GM12865 (cell line): ENCODE results near the gene CMTM1.
A peak's percentile ranks its signal among the peaks of the same experiment; 100 is the strongest.

ENCODE experiments used
- DNase-seq: peaks from one replicate; pipeline ENCODE4 v3.0.0; 2010; ENCODE audit warnings: low read depth
- H3K4me3 ChIP-seq: 2 replicates; pipeline ENCODE4 v1.5.1; 2011; ENCODE audit warnings: mild to moderate bottlenecking, low read depth, low read length, control low read depth
- TF ChIP-seq, protein P1 (sequence below): IDR thresholded peaks from 2 replicates; pipeline ENCODE4 v1.5.1; 2011; ENCODE audit warnings: low read length, control low read depth, low read depth, inconsistent platforms; ENCODE audit not compliant: insufficient read depth; ENCODE audit errors: missing control alignments

CMTM1 gene, protein sequence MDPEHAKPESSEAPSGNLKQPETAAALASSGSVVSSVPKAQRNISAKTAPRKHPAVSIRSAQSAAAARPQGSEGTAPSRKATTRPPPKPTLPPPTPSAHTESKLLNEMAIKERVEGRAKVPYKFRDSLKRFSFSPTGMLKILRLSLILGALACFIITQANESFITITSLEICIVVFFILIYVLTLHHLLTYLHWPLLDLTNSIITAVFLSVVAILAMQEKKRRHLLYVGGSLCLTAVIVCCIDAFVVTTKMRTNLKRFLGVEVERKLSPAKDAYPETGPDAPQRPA

DNA sequence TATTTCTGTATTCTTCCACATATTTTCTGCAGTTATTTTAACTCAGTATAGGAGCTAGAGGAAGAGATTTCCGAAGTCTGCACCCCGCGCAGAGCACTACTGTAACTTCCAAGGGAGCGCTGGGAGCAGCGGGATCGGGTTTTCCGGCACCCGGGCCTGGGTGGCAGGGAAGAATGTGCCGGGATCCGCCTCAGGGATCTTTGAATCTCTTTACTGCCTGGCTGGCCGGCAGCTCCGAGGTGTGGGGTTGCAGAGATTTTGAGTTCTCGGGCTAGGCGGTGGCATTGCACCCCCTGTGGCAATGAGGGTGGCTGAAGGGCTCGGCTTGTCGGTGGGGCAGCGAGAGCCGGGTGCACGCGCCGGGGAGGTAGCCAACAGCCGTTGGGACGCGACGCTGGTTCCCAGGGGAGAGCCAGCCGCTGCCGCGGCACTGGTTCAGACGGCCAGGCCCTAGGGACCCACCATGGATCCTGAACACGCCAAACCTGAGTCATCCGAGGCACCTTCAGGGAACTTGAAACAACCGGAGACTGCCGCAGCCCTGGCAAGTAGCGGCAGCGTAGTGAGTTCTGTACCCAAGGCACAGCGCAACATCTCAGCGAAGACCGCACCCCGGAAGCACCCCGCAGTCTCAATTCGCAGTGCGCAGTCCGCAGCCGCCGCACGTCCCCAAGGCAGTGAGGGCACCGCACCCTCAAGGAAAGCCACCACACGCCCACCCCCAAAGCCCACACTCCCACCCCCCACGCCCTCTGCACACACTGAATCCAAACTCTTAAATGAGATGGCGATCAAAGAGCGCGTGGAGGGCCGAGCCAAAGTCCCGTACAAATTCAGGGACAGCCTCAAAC lies at the start of gene CMTM1:
Gene CMTM1, plus strand, starts transcription at position 389 of the 851 bp plus-strand sequence. Its CDS starts 75 bp downstream, at position 464.
- no peak within 1 kb of the TSS for H3K4me3 ChIP-seq
- no peak for DNase-seq
- TF ChIP-seq, protein P1, sequence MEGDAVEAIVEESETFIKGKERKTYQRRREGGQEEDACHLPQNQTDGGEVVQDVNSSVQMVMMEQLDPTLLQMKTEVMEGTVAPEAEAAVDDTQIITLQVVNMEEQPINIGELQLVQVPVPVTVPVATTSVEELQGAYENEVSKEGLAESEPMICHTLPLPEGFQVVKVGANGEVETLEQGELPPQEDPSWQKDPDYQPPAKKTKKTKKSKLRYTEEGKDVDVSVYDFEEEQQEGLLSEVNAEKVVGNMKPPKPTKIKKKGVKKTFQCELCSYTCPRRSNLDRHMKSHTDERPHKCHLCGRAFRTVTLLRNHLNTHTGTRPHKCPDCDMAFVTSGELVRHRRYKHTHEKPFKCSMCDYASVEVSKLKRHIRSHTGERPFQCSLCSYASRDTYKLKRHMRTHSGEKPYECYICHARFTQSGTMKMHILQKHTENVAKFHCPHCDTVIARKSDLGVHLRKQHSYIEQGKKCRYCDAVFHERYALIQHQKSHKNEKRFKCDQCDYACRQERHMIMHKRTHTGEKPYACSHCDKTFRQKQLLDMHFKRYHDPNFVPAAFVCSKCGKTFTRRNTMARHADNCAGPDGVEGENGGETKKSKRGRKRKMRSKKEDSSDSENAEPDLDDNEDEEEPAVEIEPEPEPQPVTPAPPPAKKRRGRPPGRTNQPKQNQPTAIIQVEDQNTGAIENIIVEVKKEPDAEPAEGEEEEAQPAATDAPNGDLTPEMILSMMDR = no peak

DNA sequence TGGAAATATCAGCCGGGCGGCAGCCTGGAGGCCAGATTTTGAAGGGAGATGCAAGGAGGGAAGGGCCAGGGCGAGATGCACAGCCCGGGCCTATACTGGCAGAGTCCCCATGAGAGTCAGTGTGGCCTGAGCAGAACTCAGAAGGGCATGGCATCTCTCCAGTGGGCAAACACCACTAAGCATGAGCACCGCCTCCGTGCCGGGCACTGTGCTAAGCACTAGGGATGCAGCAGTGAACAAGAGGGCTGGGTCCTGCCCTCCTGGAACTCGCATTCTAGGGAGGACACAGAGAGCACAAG lies 49.8 kb upstream of the CMTM1 start:
- no peak for DNase-seq
- no peak overlapping the region for H3K4me3 ChIP-seq
- TF ChIP-seq, protein P1 = no peak

DNA sequence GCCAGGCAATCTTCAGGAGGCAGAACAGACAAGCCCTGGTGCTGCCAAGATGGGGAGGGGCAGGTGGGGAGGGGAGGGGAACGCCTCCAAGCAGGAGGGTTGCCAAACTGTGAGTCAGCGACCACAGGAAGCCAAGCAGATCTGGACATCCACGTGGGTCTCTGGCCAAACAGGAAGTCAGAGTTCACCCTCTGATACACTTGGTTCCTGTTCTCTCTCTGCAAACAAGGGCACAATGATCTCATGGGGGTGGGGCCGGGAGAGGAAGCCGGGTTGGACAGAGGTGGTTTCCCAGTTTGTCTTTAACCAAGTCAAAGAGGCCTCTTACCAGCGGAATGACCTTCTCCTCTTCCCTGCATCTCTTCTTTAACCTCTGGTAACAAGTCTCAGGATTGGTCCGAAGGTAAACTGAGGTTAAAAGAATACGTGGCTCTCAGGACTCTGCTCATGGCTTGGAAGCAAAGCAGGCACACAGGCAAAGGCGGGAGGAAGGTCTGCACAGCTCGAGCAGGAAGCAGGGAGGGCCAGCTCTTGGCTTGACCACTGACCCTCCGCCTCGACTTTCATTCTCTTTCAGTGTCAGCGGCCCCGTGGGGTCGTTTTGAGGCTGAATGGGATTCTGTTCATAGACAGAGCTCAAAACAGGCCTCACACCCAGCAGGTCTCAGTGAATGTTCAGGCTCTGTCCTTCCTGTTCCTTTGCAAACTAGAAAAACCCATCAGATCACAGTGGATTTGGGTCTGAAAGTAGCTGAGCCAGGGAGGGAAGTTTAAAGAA lies 49.2 kb upstream of the CMTM1 start:
- H3K4me3 ChIP-seq = peak overlapping the region; percentile 49
- TF ChIP-seq, protein P1 = no peak
- peak; percentile 98 for DNase-seq

DNA sequence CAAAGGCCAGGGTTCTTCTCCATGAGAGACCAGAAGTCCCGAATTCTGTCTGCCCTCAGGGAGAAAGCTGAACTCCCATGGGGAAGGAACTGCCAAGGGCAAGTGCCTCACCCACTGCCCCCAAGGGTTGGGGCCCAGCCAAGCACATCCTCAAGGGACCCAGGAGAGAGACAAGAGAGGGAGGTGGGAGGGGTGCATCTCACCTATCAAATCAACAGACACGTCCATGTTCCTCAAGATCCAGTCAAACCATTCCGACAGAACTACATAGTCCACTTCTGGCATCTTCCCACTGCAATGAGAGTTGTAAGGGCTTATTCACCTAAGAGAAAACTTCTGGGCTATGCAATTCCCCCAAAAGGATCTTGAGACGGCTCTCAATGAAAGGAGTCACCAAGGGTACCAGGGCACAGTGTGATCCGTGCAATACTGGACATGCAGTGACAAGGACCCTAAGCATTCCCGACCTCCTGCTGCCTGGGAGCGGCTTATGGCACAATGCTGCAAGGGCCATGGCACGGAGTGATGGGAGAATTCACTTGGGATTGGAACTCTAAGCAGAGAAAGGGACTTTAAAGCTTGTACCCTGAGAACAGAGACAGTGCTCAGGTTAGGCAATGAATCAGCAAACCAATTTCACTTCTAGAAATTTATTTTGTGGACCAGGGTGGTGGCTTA lies 48.5 kb upstream of the CMTM1 start:
- H3K4me3 ChIP-seq = peak overlapping the region; percentile 49
- DNase-seq = no peak
- TF ChIP-seq, protein P1 = no peak

DNA sequence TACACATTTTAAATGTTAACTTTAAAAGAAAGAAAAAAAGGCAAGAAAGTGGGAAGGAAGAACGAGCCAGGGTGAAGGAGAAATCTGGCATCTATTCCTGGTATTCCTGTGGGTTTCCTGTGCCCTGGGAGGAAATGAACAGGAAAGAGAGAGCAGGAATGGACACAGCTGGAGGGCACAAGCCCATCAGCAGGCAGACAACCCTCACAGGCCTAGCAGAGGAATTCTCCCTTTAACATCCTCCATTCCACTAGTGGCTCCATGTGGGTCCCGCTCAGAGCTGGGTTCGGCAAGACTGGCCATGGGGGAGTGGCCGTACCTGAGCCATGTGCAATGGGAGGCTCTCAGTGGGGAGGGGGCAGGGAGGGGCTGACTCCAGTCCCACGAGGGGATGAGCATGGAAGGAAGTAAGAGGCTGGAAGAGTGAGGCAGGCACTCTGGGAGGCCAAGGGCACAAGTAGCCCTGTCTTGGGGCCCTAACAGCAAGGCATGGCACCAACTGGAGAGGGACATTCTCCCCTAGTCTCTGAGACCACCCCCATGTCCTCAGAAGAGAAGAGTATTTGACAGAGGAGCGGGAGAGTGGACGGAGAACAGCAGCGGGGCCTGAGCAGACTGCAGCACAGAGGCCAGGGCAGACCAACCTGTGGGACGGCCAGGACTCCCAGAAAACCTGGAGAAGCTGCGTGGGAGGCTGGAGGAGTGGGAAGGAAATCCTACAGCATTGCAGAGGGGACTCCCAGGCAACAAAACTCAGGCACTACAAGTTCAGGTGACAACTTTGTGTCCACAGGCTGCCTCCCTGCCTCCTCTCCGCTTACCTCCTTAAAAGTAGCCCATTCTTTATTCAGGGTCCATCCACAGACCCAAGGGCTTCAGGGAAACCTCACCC lies 46.5 kb upstream of the CMTM1 start:
- H3K4me3 ChIP-seq = no peak overlapping the region
- TF ChIP-seq, protein P1 = no peak
- DNase-seq = no peak
